ENCODE results near the gene LIN7C. TPM values are rescaled to one million over a fixed set of nuclear protein-coding genes. Genes with fewer than 3 reads are reported as not detected.

LIN7C gene
- total and polyA plus RNA-seq, 2 of the 8 experiments (the other 6 are each of a cell fraction or from before 2014, with no cell fraction given), result 10.5 to 42.7 TPM

DNA sequence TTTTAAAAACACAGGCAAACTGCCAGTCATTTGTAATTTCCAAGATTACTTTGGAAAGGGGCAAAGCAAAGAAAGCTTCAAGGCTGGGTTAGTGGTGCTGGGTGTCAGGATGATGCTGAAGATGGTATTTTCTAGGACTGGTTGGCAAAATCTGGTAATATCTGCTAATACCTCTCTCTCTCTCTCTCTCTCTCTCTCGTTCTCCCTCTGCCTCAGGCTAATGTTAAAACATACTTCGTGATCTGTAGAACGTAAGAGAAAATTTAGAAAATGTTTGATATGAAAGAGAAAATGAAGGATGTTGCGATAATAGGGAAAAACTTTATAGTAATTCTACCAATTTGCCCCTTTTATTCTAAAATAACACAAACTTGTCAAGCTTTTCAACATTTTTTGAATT lies 24.6 kb downstream of the LIN7C start (continued):
- TF ChIP-seq, protein P1, sequence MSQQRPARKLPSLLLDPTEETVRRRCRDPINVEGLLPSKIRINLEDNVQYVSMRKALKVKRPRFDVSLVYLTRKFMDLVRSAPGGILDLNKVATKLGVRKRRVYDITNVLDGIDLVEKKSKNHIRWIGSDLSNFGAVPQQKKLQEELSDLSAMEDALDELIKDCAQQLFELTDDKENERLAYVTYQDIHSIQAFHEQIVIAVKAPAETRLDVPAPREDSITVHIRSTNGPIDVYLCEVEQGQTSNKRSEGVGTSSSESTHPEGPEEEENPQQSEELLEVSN (IDR thresholded peaks at IDR 0.05), result no peak
- TF ChIP-seq GABPA (IDR thresholded peaks at IDR 0.05; ENCODE audit: borderline replicate concordance, insufficient read depth, low read length), result no peak
- no peak for TF ChIP-seq RNF2 (IDR thresholded peaks at IDR 0.05; ENCODE audit: borderline replicate concordance, low read depth, low read length, missing control alignments, poor library complexity, severe bottlenecking)
- TF ChIP-seq JUN (IDR thresholded peaks at IDR 0.05; ENCODE audit: low read depth, low read length), result no peak
- no peak for TF ChIP-seq SUZ12 (IDR thresholded peaks at IDR 0.05; ENCODE audit: low read length)
